ENCODE data around the gene BTBD17. TPM values are rescaled to one million over a fixed set of nuclear protein-coding genes. Genes with fewer than 3 reads are reported as not detected.

The BTBD17 gene
- total and polyA plus RNA-seq, 10 of the 15 experiments (the other 5 are each of a cell fraction or from before 2014, with no cell fraction given), result not detected

DNA sequence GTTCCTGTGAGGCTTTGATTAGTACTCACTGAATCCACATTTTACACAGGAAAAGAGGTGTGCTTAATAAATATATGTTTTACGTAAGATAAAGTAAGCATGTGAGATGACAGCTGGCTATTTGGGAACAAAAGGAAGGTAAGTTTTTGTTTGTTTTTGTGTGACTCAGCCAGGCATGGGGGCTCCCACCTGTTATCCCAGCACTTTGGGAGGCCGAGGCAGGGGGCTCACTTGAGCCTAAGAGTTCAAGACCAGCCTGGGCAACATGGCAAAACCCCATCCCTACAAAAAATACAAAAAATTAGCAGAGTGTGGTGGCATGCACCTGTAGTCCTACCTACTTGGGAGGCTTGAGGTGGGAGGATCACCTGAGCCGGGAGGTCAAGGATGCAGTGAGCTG lies 23.5 kb upstream of the BTBD17 start:
- Histone ChIP-seq H3K36me3 (ENCODE audit: control insufficient read depth in 2 of 2, insufficient read depth in 2 of 2, low read length in 1 of 2) (no peaks in the 10 kb centered on the region), H3K9ac (ENCODE audit: control insufficient read depth, insufficient read depth, low read length) (no peak overlapping the region), H3K27ac (ENCODE audit: control insufficient read depth, insufficient read depth) (no peak overlapping the region), H3K79me2 (ENCODE audit: control insufficient read depth, insufficient read depth, low read length) (no peaks in the 10 kb centered on the region), H3K4me1 (ENCODE audit: control insufficient read depth, insufficient read depth, low read length) (no peaks in the 10 kb centered on the region), H3K9me3 (replicated peaks; ENCODE audit: control insufficient read depth, insufficient read depth, low read length) (no peaks in the 10 kb centered on the region), H3K27me3 (replicated peaks in 1 of 2; ENCODE audit: control insufficient read depth in 2 of 2, insufficient read depth in 2 of 2, low read length in 1 of 2) (no peaks in the 10 kb centered on the region), H4K20me1 (ENCODE audit: control insufficient read depth, insufficient read depth) (no peaks in the 10 kb centered on the region), H3K4me3 (no peak overlapping the region), H3K4me2 (ENCODE audit: control insufficient read depth, insufficient read depth) (no peak overlapping the region), H2AFZ (ENCODE audit: control insufficient read depth, low read depth, low read length) (no peak overlapping the region)
- no TSS peak for BruUV-seq (replicated peaks)
- CTCF ChIA-PET, result interaction anchor here (1.0 to 1.5 kb wide), 3 partner anchors 9 to 127 kb away, joined by 4 to 5 read pairs (median 4); no protein-coding TSS in a partner anchor
- TF ChIP-seq, protein P1, sequence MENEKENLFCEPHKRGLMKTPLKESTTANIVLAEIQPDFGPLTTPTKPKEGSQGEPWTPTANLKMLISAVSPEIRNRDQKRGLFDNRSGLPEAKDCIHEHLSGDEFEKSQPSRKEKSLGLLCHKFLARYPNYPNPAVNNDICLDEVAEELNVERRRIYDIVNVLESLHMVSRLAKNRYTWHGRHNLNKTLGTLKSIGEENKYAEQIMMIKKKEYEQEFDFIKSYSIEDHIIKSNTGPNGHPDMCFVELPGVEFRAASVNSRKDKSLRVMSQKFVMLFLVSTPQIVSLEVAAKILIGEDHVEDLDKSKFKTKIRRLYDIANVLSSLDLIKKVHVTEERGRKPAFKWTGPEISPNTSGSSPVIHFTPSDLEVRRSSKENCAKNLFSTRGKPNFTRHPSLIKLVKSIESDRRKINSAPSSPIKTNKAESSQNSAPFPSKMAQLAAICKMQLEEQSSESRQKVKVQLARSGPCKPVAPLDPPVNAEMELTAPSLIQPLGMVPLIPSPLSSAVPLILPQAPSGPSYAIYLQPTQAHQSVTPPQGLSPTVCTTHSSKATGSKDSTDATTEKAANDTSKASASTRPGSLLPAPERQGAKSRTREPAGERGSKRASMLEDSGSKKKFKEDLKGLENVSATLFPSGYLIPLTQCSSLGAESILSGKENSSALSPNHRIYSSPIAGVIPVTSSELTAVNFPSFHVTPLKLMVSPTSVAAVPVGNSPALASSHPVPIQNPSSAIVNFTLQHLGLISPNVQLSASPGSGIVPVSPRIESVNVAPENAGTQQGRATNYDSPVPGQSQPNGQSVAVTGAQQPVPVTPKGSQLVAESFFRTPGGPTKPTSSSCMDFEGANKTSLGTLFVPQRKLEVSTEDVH (IDR thresholded peaks at IDR 0.05; ENCODE audit: low read depth, partially characterized antibody), result no peak
- TF ChIP-seq NR2F1 (conservative IDR thresholded peaks at IDR 0.05) (no peak), SPI1 (IDR thresholded peaks at IDR 0.05; ENCODE audit: borderline replicate concordance, insufficient read depth, low read depth, low read length) (no peak), NBN (IDR thresholded peaks at IDR 0.05) (no peak), ZNF384 (IDR thresholded peaks at IDR 0.05; ENCODE audit: borderline replicate concordance, low read depth, low read length) (no peak), MEF2A (IDR thresholded peaks at IDR 0.05; ENCODE audit: insufficient read depth, low read depth, low read length) (no peak), EP300 (IDR thresholded peaks at IDR 0.05; ENCODE audit: borderline replicate concordance in 1 of 2, control insufficient read depth in 1 of 2, low read depth in 2 of 2, low read length in 2 of 2) (no peak), MXI1 (IDR thresholded peaks at IDR 0.05; ENCODE audit: low read depth, low read length) (no peak), SRF (IDR thresholded peaks at IDR 0.05; ENCODE audit: low read depth in 2 of 2, low read length in 2 of 2) (no peak), YY1 (IDR thresholded peaks at IDR 0.05; ENCODE audit: low read depth, low read length) (no peak), MEF2B (IDR thresholded peaks at IDR 0.05; ENCODE audit: partially characterized antibody, poor library complexity, severe bottlenecking) (no peak), GATAD2B (conservative IDR thresholded peaks at IDR 0.05; ENCODE audit: low read depth) (no peak), KLF5 (IDR thresholded peaks at IDR 0.05; ENCODE audit: partially characterized antibody) (no peak), HCFC1 (IDR thresholded peaks at IDR 0.05; ENCODE audit: low read length) (no peak), NR2C2 (IDR thresholded peaks at IDR 0.05; ENCODE audit: borderline replicate concordance, control insufficient read depth, insufficient read length, low read depth) (no peak), STAT1 (conservative IDR thresholded peaks at IDR 0.05) (no peak), LARP7 (IDR thresholded peaks at IDR 0.05) (no peak)
- TF ChIP-seq, protein P2, sequence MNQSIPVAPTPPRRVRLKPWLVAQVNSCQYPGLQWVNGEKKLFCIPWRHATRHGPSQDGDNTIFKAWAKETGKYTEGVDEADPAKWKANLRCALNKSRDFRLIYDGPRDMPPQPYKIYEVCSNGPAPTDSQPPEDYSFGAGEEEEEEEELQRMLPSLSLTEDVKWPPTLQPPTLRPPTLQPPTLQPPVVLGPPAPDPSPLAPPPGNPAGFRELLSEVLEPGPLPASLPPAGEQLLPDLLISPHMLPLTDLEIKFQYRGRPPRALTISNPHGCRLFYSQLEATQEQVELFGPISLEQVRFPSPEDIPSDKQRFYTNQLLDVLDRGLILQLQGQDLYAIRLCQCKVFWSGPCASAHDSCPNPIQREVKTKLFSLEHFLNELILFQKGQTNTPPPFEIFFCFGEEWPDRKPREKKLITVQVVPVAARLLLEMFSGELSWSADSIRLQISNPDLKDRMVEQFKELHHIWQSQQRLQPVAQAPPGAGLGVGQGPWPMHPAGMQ (IDR thresholded peaks at IDR 0.05; ENCODE audit: borderline replicate concordance), result no peak
- 44% methylated on average over 3 of the region's 3 CpGs for WGBS (ENCODE audit: insufficient coverage, insufficient replicate concordance, low lambda C conversion rate, missing lambda C conversion rate)
- intact Hi-C loops (cut with micrococcal nuclease; ENCODE audit: unreplicated experiment), result no loop called here
- RAD21 ChIA-PET (ENCODE audit: unreplicated experiment), result interaction anchor here (0.7 kb wide), 1 partner anchor 84 kb away, joined by 3 read pairs; no protein-coding TSS in a partner anchor
- FAIRE-seq (no peak), DNase-seq (ENCODE audit: low read depth, low spot score) (no peak), ATAC-seq (no peak)
- SMC1A ChIA-PET (ENCODE audit: uncharacterized antibody, unreplicated experiment), result no interaction called here
- in situ Hi-C loops (cut with MboI), result no loop called here
- POLR2A ChIA-PET, result no interaction called here

Measured in GM12878 (cell line).